ENCODE results near the gene TMED6.
"Not testable (repeated sequence)": the region's sequence is repeated elsewhere in the genome, so short reads cannot be mapped to it uniquely, and the experiment has no call there.

Gene TMED6

DNA sequence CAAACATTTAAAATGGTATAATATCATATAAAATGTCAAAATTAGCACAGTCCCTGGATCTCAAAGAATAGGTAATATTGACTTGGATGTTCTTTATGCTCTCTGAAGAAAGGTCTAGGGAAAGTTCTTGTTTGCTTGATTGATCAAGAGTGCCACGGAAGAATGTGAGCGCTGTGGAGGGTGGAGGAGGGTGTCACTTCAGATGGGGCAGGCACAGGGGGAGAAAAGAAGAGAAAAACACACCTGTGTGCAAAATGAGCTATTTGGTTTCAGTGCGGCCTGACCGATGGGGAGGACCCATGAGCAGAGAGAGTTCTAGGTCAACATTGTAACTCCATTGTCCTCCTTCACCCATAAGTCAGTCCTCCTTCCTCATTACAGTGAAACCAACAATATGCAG, 49.3 kb downstream of the TMED6 start:
- no peak overlapping the region for H3K4me3 ChIP-seq (ENCODE audit: low read depth, low read length)
- TF ChIP-seq, protein P1, sequence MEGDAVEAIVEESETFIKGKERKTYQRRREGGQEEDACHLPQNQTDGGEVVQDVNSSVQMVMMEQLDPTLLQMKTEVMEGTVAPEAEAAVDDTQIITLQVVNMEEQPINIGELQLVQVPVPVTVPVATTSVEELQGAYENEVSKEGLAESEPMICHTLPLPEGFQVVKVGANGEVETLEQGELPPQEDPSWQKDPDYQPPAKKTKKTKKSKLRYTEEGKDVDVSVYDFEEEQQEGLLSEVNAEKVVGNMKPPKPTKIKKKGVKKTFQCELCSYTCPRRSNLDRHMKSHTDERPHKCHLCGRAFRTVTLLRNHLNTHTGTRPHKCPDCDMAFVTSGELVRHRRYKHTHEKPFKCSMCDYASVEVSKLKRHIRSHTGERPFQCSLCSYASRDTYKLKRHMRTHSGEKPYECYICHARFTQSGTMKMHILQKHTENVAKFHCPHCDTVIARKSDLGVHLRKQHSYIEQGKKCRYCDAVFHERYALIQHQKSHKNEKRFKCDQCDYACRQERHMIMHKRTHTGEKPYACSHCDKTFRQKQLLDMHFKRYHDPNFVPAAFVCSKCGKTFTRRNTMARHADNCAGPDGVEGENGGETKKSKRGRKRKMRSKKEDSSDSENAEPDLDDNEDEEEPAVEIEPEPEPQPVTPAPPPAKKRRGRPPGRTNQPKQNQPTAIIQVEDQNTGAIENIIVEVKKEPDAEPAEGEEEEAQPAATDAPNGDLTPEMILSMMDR (IDR thresholded peaks at IDR 0.05; ENCODE audit: borderline replicate concordance, insufficient read depth, low read depth, low read length): no peak

DNA sequence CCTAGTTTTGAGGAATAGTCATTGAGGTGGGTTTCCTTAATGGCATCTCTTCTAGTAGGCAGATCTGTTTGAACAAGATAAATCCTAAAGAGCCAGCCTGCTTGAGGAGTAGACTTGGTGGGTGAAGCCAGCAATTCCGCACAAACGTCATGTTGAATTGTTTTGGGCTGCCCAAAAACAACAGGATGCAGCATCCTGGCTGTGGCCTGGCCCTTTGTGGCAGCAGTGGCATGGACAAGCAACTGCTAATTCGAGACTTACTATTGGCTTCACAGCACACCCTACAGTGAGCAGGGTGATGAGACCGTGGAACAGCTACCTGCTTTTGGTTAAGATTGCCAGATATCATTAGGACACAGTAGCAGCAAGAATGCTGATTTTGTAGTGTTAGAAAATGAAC, 49.7 kb downstream of the TMED6 start:
- no peak overlapping the region for H3K4me3 ChIP-seq (ENCODE audit: low read depth, low read length)
- TF ChIP-seq, protein P1 (IDR thresholded peaks at IDR 0.05; ENCODE audit: borderline replicate concordance, insufficient read depth, low read depth, low read length): no peak

DNA sequence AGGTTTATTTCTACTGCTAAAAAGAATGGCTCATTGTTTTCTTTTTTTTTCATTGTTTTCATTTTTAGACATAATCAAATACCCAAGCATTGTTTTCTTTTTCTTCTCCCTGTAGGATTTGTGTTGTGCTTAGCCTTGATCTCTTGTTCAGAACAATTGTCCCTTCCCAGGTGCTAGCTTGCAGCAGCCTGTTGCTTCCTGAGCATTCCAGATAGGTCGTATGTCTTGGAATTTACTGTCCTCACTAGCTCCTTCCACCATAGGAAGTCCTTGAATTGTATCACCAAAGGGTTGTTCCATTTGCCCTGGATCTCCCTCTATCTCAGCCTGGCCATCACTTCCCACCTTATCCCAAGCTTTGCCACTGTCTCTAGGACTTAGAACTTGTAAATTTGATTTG, 50.4 kb downstream of the TMED6 start:
- H3K4me3 ChIP-seq (ENCODE audit: low read depth, low read length): no peak overlapping the region
- TF ChIP-seq, protein P1 (IDR thresholded peaks at IDR 0.05; ENCODE audit: borderline replicate concordance, insufficient read depth, low read depth, low read length): no peak

DNA sequence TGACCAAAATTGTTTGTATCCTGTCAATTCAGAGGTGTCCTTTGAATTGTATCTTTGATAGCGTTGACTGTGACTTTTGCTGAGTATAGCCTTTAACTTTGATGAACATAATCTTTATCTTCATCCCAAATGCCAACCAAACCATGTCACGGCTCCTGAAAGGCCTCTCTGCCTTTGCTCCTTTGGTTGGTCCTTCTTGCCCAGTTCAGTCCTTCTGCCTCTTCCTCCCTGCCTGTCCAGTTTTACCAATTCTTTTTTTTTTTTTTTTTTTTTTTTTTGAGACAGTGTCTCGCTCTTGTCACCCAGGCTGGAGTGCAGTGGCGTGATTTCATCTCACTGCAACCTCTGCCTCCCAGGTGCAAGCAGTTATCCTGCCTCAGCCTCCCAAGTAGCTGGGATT, 53.3 kb downstream of the TMED6 start:
- TF ChIP-seq, protein P1 (IDR thresholded peaks at IDR 0.05; ENCODE audit: borderline replicate concordance, insufficient read depth, low read depth, low read length): no peak
- no peak overlapping the region for H3K4me3 ChIP-seq (ENCODE audit: low read depth, low read length)

DNA sequence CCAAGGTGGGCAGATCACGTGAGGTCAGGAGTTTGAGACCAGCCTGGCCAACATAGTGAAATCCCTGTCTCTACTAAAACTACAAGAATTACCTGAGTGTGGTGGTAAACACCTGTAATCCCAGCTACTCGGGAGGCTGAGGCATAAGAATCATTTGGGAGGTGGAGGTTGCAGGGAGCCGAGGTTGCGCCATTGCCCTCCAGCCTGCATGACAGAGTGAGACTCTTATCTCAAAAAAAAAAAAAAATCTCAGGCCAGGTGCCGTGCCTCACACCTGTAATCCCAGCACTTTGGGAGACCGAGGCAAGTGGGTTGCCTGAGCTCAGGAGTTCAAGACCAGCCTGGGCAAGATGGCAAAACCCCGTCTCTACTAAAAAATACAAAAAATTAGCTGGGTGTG, 54.8 kb downstream of the TMED6 start:
- H3K4me3 ChIP-seq (ENCODE audit: low read depth, low read length): not testable (repeated sequence)

DNA sequence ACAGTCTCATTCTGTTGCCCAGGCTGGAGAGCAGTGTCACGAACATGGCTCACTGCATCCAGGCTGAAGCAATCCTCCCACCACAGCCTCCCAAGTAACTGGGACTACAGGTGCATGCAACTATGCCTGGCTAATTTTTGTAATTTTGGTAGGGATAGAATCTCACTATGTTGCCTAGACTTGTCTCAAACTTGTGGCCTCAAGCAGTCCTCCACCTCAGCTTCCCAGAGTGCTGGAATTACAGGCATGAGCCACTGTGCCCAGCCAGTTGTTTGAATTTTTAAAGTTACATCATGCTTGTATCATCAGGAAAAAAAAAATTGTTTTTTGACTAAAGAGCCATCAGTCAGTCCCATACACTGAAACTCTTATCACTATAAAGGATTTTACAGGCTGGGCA, 57.5 kb downstream of the TMED6 start:
- no peak overlapping the region for H3K4me3 ChIP-seq (ENCODE audit: low read depth, low read length)
- TF ChIP-seq, protein P1 (IDR thresholded peaks at IDR 0.05; ENCODE audit: borderline replicate concordance, insufficient read depth, low read depth, low read length): no peak

DNA sequence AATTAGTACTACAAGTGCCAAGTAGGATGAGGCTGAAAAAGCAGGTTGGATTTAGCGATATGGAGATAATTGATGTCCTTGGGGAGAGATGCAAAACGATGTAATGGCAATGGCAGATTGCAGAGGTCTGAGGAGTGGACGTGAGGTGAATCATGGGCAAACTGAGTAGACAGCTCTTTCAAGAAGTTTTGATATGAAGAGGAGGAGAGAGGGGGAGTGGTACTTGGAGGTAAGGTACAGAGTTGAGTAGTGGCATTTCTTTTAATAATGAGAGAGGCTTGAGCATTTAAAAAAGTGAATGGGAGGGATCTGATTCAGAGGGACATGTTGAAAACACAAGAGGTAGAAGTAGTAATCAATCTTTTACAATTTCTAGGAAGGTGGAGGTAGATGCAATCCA, 58.2 kb downstream of the TMED6 start:
- TF ChIP-seq, protein P1 (IDR thresholded peaks at IDR 0.05; ENCODE audit: borderline replicate concordance, insufficient read depth, low read depth, low read length): no peak
- H3K4me3 ChIP-seq (ENCODE audit: low read depth, low read length): no peak overlapping the region
